GM19043 (cell line): Measurements from ENCODE around the gene BCKDK.

Experiments
- ATAC-seq: cut with Tn5 transposase; IDR thresholded peaks from one replicate; pipeline ENCODE4 v1.9.1; 2021; ENCODE audit warnings: low read depth; ENCODE audit not compliant: unreplicated experiment

The BCKDK gene

GRCh38 chr16:31108035-31108793 lies at the start of gene BCKDK:
Gene BCKDK, plus strand, starts transcription at chr16:31108386. Its CDS starts 838 bp downstream, at chr16:31109224.
- peak; percentile 72 for ATAC-seq

- ATAC-seq, result no peak
These were observed 46.9 kb upstream of the BCKDK start for GRCh38 chr16:31061126-31061812.

- no peak for ATAC-seq
These were observed 46.3 kb upstream of the BCKDK start for GRCh38 chr16:31061813-31062440.

GRCh38 chr16:31063495-31063842 lies 44.7 kb upstream of the BCKDK start:
- ATAC-seq, result no peak

GRCh38 chr16:31063843-31064611 lies 44.2 kb upstream of the BCKDK start:
- no peak for ATAC-seq

GRCh38 chr16:31064882-31065461 lies 43.2 kb upstream of the BCKDK start:
- ATAC-seq, result no peak

GRCh38 chr16:31067342-31067741 lies 40.8 kb upstream of the BCKDK start:
- no peak for ATAC-seq

GRCh38 chr16:31071861-31072260 lies 36.3 kb upstream of the BCKDK start:
- no peak for ATAC-seq

- ATAC-seq, result no peak
These were observed 35.5 kb upstream of the BCKDK start for GRCh38 chr16:31072540-31073141.

- peak; percentile 42 for ATAC-seq
These were observed 34.8 kb upstream of the BCKDK start for GRCh38 chr16:31073142-31073969.

- ATAC-seq, result peak; percentile 58
These were observed 34.0 kb upstream of the BCKDK start, which contains the start of the genes ZNF646 and ZNF668 for GRCh38 chr16:31073970-31074813. Gene ZNF646, plus strand, starts transcription at chr16:31074422. Its CDS starts 1,903 bp downstream, at chr16:31076325. Gene ZNF668, minus strand, starts transcription at chr16:31074240. Its CDS starts 9,781 bp downstream, at chr16:31064459.

GRCh38 chr16:31074814-31075183 lies 33.4 kb upstream of the BCKDK start:
- no peak for ATAC-seq

GRCh38 chr16:31076319-31076718 lies 31.9 kb upstream of the BCKDK start:
- ATAC-seq, result no peak

GRCh38 chr16:31077024-31077423 lies 31.2 kb upstream of the BCKDK start:
- ATAC-seq, result no peak

- no peak for ATAC-seq
These were observed 30.4 kb upstream of the BCKDK start for GRCh38 chr16:31077592-31078396.

GRCh38 chr16:31078597-31079341 lies 29.4 kb upstream of the BCKDK start:
- no peak for ATAC-seq
